HPDE6-E6E7 (cell line): Measurements from ENCODE around the gene MGAT5.

ENCODE experiments used
- DNase-seq: peaks from one replicate; pipeline ENCODE4 v3.0.0; 2011; ENCODE audit warnings: missing footprints; ENCODE audit errors: extremely low spot score

The MGAT5 gene

DNA sequence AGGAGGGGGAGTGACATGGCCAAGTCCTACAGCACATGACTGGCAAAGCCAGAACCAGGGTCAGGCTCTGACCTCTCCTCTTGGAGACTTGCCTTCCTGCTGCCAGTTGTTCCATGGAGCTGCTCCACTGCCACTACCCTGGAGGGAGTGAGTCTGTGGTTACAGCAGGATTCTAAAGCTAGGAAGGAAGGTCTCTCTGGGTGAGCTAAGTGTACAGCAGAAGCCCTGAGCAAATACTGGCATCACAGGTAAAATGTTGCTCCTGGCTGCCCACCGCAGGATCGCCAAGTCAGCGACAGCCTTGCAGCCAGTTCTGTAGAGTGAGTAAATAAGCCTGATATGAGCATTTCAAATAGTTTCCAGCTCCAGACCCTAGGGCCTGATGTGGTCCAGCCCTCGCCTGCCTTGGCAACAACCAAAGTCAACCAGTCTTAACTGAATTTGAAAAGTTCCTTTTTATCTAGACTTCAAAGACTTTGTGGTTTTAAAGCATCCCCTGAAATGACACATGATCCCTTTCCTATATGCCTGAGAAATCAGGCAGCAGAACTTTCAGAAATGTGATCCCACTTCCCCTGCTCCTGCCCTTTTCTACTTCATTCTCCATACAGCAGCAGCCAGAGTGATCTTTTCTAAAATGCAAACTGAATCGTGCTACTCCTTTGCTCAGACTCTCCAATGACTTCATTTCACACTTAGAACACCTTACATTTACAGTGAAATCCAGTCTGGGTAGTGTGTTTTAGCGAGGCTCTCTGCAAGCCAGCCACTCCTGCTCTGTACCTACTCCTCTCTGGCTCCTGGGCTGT is 114.3 kb downstream of the MGAT5 start:
- DNase-seq = no peak

DNA sequence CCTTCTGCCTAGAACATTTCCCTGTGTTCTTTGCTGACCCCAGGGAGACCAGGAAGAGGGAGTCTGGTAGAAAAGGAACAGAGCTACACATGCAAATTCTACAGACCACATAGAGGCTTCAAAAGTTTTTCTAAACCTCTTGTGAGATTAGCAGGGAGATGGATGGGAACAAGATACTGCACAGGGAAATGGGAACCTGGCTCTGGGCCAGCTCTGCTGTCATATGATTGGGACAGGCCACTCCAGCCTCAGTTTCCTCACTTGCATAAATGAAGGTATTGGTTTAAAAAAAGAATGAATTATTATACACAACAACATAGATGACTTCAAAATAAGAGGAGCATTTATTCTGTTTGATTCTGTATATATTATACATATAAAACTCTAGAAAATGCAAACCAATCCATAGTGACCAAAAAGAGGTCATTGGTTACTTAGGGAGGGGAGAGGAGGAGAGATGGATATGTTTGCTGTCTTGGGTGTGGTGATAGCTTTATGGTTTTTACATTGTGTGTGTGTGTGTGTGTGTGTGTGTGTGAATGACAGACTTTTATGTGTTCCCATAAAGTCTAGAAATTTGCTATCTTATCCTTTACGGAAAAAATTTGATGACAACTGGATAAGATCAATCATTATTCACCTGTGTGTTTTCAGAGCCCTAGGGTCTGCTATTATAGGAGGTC is 115.5 kb downstream of the MGAT5 start:
- DNase-seq = no peak

DNA sequence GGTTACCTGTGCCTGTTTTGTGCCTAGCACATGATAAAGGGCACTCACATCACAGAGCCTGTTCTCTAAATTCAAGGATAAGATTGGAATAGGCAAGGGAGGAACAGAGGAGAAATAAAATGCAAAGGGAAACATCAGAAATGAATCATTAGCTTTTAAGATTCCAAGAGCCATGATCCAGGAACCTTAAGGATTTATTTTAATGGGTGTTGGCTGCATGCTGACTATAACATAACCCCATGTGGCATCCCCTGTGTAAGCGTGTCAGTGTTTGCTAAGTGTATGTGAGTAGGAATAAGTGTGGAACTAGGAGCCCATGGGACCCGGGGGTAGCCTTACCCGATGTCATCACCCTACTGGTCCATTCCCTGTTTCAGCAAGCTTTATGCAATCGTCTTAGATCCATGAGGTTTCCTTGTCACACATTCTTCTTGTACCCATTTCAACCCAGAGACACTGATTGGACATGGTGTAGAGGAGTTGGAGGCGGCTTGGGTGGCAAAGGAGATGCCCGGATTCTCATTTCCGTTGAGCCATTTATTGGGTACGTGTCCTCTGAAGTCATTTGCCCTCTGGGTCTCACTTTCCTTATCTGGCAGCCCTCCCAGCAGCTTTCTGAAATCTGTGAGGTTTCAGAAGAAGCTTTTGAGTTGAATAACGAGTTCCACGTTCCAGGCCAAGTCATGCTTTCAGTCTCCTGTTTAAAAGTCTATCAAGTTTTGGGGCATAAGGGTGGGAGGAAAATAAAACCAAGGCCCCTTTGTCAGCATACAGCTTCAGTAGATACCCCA is 117.0 kb downstream of the MGAT5 start:
- DNase-seq = no peak

DNA sequence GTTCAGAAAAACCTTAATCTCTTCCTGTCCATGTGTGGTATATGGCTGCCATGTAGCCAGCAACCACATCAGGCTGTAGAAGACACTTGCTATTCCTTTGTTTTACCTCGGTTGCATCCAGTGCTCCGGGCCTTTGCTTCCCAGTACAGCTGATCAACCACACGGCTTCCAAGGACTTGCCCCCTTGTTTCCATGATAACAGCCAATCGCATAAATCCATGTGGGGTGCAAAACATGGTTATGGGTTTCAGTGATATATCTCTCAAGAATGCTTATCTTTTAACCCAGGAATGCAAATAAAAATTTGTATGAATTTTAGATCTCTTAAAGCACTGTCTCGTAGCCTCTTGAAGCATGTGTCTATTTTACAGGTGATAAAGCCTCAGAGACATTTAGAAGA is 118.3 kb downstream of the MGAT5 start:
- DNase-seq = no peak

DNA sequence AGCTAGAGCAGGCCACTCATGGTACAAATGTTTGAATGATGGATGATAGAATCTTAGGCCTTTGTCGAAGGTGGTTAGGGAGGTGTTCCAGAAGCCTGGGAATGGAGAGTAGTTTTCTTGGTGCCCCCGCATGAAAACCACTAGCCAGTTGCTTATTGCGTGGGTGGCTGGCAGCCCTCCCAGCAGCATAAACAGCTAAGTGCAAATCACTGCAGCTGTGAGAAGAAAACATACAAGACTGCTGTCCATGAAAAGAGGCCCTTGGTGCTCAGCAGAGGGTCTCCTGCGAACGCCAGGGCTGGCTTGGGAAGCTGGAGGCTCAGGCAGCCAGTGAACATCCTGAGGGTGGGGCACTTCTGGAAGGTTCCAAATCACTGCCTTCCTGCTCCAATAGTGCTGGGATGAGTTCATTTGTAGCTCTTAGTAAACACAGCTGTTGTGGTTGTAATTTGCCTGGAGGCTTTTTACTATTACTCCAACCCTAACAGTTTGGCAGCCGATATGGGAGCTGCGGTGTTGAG is 118.8 kb downstream of the MGAT5 start:
- no peak for DNase-seq

DNA sequence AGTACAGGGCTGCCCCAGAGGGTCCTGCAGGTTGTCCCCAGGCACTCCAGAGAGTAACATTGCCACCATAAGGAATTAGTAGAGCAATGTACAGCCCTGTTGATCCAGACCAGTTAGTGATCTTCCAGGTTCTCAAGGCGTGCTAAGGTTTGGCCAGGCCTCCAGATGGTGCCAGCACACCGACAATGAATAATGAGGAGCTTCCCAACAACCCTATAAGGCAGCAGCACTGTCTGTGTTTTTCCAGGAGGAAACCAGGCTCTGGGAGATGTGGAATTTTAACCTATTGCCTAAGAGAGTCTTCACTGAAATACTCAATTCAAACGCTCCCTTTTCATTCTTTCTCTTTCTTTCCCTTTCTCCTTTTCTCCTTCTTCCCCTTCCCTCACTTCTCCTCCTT is 122.1 kb downstream of the MGAT5 start:
- peak; percentile 25 for DNase-seq

DNA sequence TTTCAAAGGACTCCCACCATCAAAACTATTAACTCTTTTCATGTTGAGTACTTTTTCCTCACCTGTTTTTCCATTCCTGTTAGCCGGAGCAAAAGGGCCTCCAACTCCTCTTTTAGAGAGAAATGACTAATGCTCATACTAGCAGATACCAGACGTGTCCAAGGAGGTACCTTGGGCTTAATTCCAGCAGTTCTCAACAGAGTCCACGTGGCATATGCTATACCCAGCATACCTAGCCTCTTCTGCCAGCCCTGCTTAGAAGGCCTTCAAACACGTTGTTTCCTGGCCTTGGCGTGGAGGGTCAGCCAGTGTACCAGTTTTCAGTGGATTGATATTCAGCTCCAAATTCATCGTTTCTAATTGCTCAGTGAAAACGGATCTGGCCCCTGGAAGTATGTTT is 123.9 kb downstream of the MGAT5 start:
- no peak for DNase-seq

DNA sequence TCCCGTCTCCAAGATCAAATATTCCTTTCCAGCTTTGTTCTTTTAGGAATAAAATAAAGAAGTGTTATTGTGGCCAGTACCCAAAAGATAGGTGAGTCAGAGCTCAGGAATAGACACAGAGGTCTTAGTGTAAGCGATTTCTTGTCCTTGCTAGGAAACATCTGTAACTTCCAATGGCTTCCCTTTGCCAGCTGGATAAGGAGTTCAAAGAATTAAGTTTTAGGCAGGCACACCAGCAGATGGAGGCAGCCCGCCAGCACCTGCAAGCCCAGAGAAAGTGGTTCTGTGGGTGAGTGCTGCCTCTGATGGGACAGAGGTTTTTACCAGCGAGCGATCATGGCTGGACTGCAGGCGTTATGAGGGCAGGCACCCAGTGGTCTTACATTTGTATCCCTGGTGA is 125.4 kb downstream of the MGAT5 start:
- DNase-seq = no peak

DNA sequence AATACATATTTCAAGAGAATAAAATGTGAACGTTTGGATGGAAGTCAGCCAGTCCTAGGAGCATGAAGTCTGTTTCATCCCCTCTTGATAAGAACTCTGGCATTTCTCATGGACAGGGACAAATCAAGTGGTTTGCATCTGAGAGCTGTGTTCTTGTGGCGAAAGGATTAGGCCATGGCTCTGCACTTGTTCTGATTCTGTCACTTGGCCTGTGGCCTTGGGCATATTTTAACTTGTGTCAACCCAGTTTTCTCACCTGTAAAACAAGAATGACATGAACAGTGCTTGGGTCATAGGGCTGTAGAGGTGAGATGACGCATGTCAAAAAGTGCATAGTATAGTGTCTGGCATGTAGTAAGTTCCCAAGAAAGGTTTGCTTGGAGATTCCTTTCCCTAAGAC is 125.8 kb downstream of the MGAT5 start:
- no peak for DNase-seq

DNA sequence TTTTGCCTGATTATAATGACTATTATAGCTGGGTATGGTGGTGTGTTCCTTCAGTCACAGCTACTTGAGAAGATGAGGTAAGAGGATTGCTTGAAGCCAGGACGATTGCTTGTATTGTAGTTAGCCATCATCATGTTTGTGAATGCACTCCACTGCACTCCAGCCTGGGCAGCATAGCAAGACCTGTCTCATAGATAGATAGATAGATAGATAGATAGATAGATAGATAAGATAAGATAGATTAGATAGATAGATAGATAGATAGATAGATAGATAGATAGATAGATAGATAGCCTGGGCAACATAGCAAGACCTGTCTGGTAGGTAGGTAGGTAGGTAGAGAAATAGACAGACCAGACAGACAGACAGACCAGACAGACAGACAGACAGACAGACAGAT is 127.3 kb downstream of the MGAT5 start:
- DNase-seq = no peak

DNA sequence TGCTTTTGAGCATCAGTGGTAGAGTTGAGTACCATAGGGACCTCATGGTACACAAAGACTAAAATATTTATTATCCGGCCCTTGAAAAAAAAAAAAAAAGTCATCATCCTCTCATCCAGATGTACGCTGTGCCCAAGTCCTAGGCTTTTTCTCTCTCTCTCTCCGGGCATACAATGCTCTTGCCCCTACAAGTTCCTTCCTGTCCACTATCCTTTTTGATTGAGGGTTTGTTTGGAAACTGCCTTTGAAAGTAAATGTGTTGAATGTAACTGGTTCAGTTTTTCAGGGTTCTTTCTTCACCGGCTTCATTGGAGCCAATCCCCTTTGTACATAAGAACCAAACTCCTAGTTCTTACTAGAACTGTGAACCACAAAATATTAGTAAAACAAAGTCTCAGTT is 130.3 kb downstream of the MGAT5 start:
- DNase-seq = no peak

DNA sequence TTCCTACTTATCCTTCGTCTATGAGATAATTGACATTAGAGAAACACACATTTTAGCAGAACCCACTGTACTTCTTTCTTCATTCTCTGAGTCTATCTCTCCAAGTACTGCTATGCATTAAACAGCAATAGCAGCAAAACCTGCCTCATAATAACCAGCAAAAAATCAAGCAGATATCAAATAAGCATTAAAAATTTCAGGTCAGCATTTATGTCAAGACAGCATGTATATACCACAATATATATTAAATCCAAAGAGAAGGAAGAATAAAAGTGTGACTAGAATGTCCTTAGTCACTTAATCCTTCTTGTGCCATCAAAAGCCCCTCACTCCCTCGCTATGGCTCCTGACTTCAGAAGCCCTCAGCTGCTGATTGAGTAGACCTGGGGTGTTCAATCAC is 131.3 kb downstream of the MGAT5 start:
- no peak for DNase-seq

DNA sequence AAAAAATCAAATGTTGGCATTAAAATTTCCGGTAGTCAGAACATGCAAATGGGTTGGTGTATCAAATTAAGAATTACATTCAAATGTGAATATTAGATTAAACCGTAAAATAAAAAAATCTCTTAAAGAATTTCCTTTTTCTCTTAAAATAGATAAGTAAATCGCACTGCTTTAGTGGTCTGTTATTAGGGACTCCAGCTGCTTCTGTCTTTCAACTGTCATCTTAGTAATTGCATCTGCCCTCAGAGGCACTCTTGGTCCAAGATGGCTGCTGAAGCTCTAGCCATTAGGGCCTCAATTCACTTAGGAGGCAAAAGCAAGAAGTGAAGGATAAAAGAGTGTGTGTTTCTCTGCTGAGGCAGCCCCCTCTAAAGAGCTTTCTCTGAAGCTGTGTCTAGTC is 132.4 kb downstream of the MGAT5 start:
- DNase-seq = no peak

DNA sequence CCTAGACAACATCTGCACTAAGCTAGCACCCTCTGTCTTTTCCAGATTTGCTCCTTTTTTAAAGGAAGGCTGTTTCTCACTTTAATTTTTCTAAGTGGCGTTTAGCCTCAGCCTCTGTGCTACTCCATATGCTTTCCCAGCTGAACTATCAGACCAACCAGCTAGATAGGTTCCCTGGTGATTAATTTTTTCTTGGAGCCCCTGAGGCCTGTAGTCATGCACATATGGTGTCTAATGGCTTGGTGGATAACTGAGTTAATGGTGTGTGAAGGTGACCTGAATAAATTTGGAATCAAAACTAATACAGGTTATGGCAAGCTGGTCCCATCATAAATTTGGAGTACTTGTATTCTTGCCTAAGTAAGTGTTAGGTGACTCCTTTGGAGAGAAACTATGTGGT is 135.5 kb downstream of the MGAT5 start:
- DNase-seq = no peak

DNA sequence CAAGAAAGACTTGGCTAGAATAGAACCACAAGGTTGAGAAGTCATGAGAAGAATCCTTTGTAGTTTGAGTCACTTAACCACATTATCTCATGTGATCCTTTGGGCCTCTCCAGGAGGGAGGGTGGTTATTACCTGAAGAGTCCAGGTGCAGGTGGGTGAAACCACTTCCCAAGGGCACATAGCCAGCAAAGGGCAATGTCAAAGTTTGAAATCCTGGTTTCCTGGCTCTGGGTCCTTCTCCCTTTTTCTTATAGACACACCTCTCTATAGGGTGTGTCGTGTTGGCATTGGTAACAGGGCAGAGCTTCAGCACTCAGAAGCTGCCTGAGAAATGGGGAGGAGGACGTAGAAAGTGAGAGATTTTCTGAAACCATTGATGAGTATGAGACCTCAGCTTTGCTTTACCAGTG is 137.9 kb downstream of the MGAT5 start:
- DNase-seq = peak; percentile 68

DNA sequence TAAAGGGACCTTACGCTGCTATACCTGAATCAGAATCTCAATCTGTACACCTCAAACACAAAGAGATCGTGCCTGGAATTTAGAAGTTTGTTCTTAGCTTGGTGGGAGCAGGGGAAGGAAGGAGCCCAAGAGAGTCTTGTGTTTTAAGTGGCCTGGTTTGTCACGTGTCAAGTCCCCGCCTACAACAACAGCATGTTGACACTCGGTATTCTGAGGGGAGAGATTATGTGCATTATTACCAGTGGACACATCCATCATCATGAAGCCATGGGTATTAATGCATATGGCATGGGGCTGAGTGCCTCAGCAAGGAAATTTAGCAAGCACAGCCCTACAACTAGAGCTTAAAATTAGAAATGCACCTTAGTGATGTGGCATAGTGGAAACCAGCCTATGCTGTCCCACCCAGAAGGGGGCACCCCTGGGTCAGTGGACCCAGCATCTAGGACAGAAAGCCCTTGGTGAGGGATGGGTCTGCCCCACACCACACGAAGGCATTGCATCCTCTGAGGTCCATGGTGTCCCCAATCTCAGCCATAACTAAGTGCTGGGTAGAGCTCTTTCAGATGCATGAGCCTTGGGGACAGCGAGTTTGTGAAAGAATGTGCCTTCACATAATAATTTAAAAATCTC is 138.7 kb downstream of the MGAT5 start:
- no peak for DNase-seq

DNA sequence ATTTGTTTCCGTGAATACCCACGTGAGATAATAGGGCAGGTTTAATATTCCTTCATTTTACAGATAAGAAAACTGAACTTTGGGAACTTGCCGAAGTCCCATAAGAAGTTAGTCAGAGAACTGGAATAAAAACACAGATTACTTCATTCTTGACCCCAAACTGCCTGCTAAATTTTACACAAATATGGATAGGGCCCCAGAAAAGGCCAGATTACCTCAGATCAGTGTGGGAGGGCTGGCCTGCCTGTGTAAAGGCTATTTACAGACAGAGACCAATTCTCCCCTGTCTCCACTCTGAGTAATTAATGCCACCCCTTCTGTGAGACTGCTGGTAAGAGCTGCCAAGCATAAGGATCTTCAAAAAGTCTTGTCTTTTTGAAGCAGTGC is 139.2 kb downstream of the MGAT5 start:
- DNase-seq = no peak

DNA sequence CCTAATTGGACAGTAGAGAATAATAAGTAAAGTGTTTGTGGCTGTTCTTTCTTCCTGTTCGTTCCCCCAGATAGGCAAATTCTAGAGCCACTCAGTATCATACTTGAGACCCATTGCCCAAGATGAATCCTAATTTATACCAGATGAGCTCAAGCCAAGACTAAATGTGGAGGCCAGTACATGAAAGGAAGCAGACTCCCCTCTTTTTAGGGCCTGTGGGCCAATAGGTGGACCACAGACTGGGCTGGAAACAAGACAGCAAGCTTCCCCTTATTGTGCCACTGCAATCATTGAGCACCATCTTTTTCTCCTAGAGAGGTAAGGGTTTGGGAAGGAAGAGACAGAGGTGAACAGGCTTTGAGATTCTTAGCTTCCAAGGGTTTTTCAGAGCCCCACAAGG is 141.9 kb downstream of the MGAT5 start:
- DNase-seq = no peak

DNA sequence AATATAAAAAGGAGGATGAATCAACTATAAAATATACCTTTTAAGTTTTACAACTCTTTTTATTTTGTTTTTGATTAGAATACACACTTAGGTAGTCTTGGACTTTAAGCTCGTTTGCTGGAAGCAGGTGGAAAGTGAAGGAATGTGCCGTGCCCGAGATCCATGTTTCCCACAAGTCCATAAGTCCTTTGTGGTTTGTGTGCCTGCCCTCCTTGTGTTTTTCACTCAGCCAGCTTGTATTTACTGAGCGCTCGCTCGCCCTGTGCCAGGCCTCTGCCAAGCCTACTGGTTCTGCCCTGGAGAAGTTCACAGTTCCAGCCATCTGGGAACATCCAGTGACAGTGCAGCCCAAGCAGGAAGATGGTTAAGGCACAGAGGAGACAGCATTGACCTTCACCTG is 142.6 kb downstream of the MGAT5 start:
- no peak for DNase-seq

DNA sequence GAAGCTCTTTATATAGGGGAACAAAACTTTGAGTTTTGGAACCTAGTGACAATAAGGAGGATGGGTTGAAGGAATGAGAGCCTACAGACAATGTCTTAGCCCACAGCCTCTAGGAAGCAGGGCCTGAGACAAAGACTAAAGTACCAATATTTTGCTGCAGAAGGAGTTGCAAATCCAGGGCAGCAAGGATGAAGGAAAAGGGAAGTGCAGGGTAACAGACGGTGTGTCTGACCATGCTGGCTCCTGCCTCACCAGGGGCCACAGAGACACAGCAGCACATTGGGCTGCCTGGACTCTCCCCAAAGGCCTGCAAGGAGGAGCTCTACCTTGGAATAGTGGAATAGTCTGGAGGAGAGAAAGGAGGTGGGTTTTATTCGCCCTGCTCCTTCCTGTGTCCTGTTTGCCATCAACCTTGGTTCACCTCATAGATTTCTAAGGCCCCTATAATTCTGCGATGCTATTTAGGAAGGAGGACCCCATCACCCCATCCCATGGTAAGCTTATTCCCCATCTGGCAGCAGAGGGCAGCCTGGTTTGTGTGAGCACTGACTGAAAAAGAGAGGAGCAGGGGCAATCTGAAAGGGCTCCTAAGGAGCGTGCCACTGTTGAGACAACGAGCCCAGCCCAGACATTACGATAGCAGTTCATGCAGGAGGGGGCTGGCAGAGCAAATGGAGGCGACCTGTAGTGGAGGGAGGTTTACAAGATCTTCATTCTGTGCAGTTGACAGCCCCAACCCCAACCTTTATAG is 143.4 kb downstream of the MGAT5 start:
- DNase-seq = no peak

DNA sequence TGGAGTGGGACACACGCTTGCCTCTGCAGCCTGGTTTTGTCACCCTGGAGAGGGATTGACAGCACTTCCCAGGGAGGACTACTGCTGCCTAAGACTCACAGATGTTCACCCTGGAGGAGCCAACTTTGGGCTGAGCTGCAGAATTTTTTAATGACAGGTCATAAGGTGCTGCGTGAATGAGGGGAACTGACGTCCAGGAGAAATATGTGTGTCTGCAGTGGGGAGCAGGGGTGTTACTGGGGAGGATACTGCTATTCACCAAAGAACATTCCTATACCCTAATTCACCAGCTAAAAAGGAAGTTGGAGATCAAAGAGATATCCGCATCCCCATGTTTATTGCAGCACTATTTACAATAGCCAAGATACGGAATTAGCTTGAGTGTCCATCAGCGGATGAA is 144.4 kb downstream of the MGAT5 start:
- no peak for DNase-seq
